Panc1 (cell line): ENCODE measurements around the gene POLG2. TPM values are rescaled to one million over a fixed set of nuclear protein-coding genes. Genes with fewer than 3 reads are reported as not detected.
"Not testable (repeated sequence)": the region's sequence is repeated elsewhere in the genome, so short reads cannot be mapped to it uniquely, and the experiment has no call there.

ENCODE experiments used
- ATAC-seq: fragments of 200-7000 bp; cut with Tn5 transposase; 2 replicates; pipeline ENCODE4 v1.9.1; 2020; ENCODE audit warnings: mild to moderate bottlenecking, moderate library complexity
- BruUV-seq: library from RNA; stranded (reverse); fragments of 400-500 nt; replicated peaks from 2 replicates; lab custom pipeline; 2021; lab: Mats Ljungman, UMichigan
- CTCF ChIA-PET: fragments of 300-600 bp; sonication (Branson Sonifier 250); formaldehyde crosslinking; loops from one replicate; lab custom pipeline; 2022; ENCODE audit warnings: antibody characterized with exemption; lab: Charles Lee
- POLR2A ChIA-PET: fragments of 300-600 bp; sonication (Branson Sonifier 250); formaldehyde crosslinking; loops from one replicate; lab custom pipeline; 2022; ENCODE audit warnings: antibody characterized with exemption; lab: Charles Lee
- DNase-seq: peaks from one replicate; pipeline ENCODE4 v3.0.0-alpha.2; 2010; ENCODE audit warnings: low read depth, low spot score
- H3K27ac ChIP-seq: 2 replicates; pipeline ENCODE4 v1.5.1; 2011; ENCODE audit warnings: mild to moderate bottlenecking, low read length, inconsistent platforms
- H3K27me3 ChIP-seq: fragments of 200-500 bp; sonication (Bioruptor generic); 2 replicates; pipeline ENCODE4 v1.6.0; 2014; ENCODE audit warnings: low read length, inconsistent platforms; ENCODE audit not compliant: control insufficient read depth, insufficient read depth
- H3K36me3 ChIP-seq: fragments of 200-500 bp; sonication (Bioruptor generic); 2 replicates; pipeline ENCODE4 v1.5.1; 2014; ENCODE audit warnings: inconsistent platforms, mild to moderate bottlenecking, low read length, moderate library complexity; ENCODE audit not compliant: control insufficient read depth, insufficient read depth
- H3K4me1 ChIP-seq: 2 replicates; pipeline ENCODE4 v1.5.1; 2011; ENCODE audit warnings: inconsistent platforms, mild to moderate bottlenecking, low read length, moderate library complexity; ENCODE audit not compliant: control insufficient read depth, insufficient read depth
- H3K4me3 ChIP-seq, 2 experiments: 2 replicates each; pipeline ENCODE4 v1.5.1; 2011 to 2012; ENCODE audit warnings: low read depth in 2 of 2, low read length in 2 of 2, mild to moderate bottlenecking in 2 of 2, inconsistent platforms in 1 of 2, moderate library complexity in 1 of 2
- H3K9me3 ChIP-seq: fragments of 200-500 bp; sonication (Bioruptor generic); 2 replicates; pipeline ENCODE4 v1.5.1; 2014; ENCODE audit warnings: low read depth, mild to moderate bottlenecking, inconsistent platforms, low read length, moderate library complexity; ENCODE audit not compliant: control insufficient read depth, insufficient read depth
- CTCF ChIP-seq: fragments of 450-650 bp; IDR thresholded peaks from 2 replicates; pipeline ENCODE4 v1.5.1; 2017; ENCODE audit warnings: mild to moderate bottlenecking
- POLR2AphosphoS5 ChIP-seq: IDR thresholded peaks from 2 replicates; pipeline ENCODE4 v1.6.1; 2012; ENCODE audit warnings: mild to moderate bottlenecking, low read depth, low read length, moderate library complexity
- REST ChIP-seq, 2 experiments: IDR thresholded peaks; 2 replicates each; pipeline ENCODE4 v1.6.1; 2011 to 2012; ENCODE audit warnings: low read depth in 2 of 2, control low read depth in 1 of 2, low read length in 1 of 2, mild to moderate bottlenecking in 1 of 2, moderate library complexity in 1 of 2; ENCODE audit not compliant: insufficient read depth in 1 of 2
- SIN3A ChIP-seq: IDR thresholded peaks from 2 replicates; pipeline ENCODE4 v1.6.1; 2012; ENCODE audit warnings: low read depth, mild to moderate bottlenecking, low read length, moderate library complexity, borderline replicate concordance; ENCODE audit not compliant: insufficient read depth
- TCF7L2 ChIP-seq: IDR thresholded peaks from 2 replicates; pipeline ENCODE4 v1.6.1; 2011; ENCODE audit warnings: mild to moderate bottlenecking, low read depth, low read length, inconsistent platforms
- in situ Hi-C: cut with HindIII; loops from 2 replicates; pipeline ENCODE4 v1.10.0; 2016; ENCODE audit warnings: low sequenced_read_pairs, low pct_unique_long_range_greater_than_20kb
- intact Hi-C: fragments of 100-400 bp; cut with micrococcal nuclease; formaldehyde crosslinking; loops from one replicate; pipeline ENCODE4 v1.10.0; 2022; ENCODE audit not compliant: unreplicated experiment
- total RNA-seq: library from RNA; stranded (reverse); gene quantifications from one replicate; pipeline ENCODE4 v1.2.1, GENCODE V29; 2021; ENCODE audit not compliant: unreplicated experiment

POLG2 gene
- total RNA-seq, 1 experiment from 2014 or later = 19.6 TPM

- Histone ChIP-seq H3K36me3 (peaks cover 36% of the 10 kb centered on the region), H3K4me1 (peaks cover 35% of the 10 kb centered on the region), H3K27ac (peak overlapping the region; percentile 93), H3K4me3 (peak overlapping the region; percentile 90 to 93), H3K27me3 (no peaks in the 10 kb centered on the region), H3K9me3 (no peaks in the 10 kb centered on the region)
- in situ Hi-C loops (no loop called here), intact Hi-C loops (no loop called here)
- BruUV-seq = no TSS peak
- ATAC-seq = no peak
- no peak for TF ChIP-seq SIN3A
- TF ChIP-seq CTCF = no peak
- no peak for TF ChIP-seq POLR2AphosphoS5
- TF ChIP-seq TCF7L2 = no peak
- no peak for TF ChIP-seq REST (IDR thresholded peaks at IDR 0.05; ENCODE audit: insufficient read depth in 1 of 2, low read depth in 2 of 2, low read length in 1 of 2)
- ChIA-PET CTCF (interaction anchor here (0.7 kb wide), 1 partner anchor 201 kb away, joined by 3 read pairs; no protein-coding TSS in a partner anchor), POLR2A (interaction anchor here (0.6 to 0.9 kb wide), 4 partner anchors 9 to 196 kb away, joined by 3 to 6 read pairs (median 4); no protein-coding TSS in a partner anchor)
- no peak for DNase-seq
Observed at GRCh38 chr17:64496348-64496785, 487 bp downstream of the POLG2 start.

- H3K27me3 ChIP-seq, BruUV-seq, in situ Hi-C loops, DNase-seq, CTCF ChIA-PET, intact Hi-C loops, POLR2A ChIA-PET, H3K9me3 ChIP-seq, ATAC-seq: not testable (repeated sequence)
- Histone ChIP-seq H3K36me3 (peaks cover 31% of the 10 kb centered on the region), H3K4me3 (peak overlapping the region; percentile 90 to 93), H3K27ac (peak overlapping the region; percentile 93; the same call in 1 of the 2 replicates), H3K4me1 (peaks cover 25% of the 10 kb centered on the region)
Observed at GRCh38 chr17:64495300-64495699, 1.6 kb downstream of the POLG2 start.

GRCh38 chr17:64494121-64494520, 2.7 kb downstream of the POLG2 start:
- in situ Hi-C loops = no loop called here
- no peak for ATAC-seq
- no peaks in the 10 kb centered on the region for H3K27me3 ChIP-seq
- peak overlapping the region in 1 of 2 experiments; percentile 90; a peak in 2 of 4 replicates for H3K4me3 ChIP-seq
- peaks cover 25% of the 10 kb centered on the region for H3K36me3 ChIP-seq
- CTCF ChIA-PET = no interaction called here
- POLR2A ChIA-PET = no interaction called here
- TF ChIP-seq TCF7L2 (no peak), CTCF (no peak), SIN3A (no peak), REST (IDR thresholded peaks at IDR 0.05; ENCODE audit: insufficient read depth in 1 of 2, low read depth in 2 of 2, low read length in 1 of 2) (no peak), POLR2AphosphoS5 (no peak)
- no TSS peak for BruUV-seq
- no peak overlapping the region; the same call in 1 of the 2 replicates for H3K27ac ChIP-seq
- no peak for DNase-seq
- H3K4me1 ChIP-seq = peaks cover 19% of the 10 kb centered on the region
- no peaks in the 10 kb centered on the region for H3K9me3 ChIP-seq
- intact Hi-C loops = loop anchor here (5.0 kb wide), 1 partner anchor 72 kb away; no protein-coding TSS in a partner anchor
